GM19238 (cell line): ENCODE data around the gene LTB4R.
"Not testable (repeated sequence)": the region's sequence is repeated elsewhere in the genome, so short reads cannot be mapped to it uniquely, and the experiment has no call there.

Experiments
- DNase-seq: peaks from one replicate; pipeline ENCODE4 v3.0.0; 2011; ENCODE audit warnings: low spot score; ENCODE audit not compliant: insufficient read length

Gene LTB4R

GRCh38 chr14:24343795-24344660, 32.7 kb downstream of the LTB4R start:
- no peak for DNase-seq

- no peak for DNase-seq
Observed at GRCh38 chr14:24347134-24347533, 35.8 kb downstream of the LTB4R start.

GRCh38 chr14:24348186-24348585, 36.9 kb downstream of the LTB4R start:
- no peak for DNase-seq

- DNase-seq, result no peak
Observed at GRCh38 chr14:24349742-24350141, 38.4 kb downstream of the LTB4R start.

DNA sequence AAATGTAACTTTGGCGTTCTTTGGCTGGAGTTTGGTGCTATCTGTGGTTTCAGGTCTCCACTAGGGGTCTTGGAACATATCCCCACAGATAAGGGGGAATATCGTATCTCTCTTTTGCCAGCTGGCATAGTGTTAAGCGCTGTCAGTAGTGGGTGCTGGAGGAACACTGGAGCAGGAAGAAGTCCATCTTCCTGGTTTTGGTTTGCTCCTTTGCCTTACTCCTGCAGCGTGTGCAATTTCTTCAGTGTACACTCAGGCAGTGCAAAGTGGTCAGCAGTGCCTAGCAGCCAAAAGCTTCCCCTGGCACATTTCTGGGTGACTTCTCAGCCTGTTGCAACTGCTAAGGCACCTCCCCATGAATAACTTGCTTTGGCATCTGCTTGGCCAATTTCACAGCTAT, 40.2 kb downstream of the LTB4R start:
- DNase-seq, result no peak

DNA sequence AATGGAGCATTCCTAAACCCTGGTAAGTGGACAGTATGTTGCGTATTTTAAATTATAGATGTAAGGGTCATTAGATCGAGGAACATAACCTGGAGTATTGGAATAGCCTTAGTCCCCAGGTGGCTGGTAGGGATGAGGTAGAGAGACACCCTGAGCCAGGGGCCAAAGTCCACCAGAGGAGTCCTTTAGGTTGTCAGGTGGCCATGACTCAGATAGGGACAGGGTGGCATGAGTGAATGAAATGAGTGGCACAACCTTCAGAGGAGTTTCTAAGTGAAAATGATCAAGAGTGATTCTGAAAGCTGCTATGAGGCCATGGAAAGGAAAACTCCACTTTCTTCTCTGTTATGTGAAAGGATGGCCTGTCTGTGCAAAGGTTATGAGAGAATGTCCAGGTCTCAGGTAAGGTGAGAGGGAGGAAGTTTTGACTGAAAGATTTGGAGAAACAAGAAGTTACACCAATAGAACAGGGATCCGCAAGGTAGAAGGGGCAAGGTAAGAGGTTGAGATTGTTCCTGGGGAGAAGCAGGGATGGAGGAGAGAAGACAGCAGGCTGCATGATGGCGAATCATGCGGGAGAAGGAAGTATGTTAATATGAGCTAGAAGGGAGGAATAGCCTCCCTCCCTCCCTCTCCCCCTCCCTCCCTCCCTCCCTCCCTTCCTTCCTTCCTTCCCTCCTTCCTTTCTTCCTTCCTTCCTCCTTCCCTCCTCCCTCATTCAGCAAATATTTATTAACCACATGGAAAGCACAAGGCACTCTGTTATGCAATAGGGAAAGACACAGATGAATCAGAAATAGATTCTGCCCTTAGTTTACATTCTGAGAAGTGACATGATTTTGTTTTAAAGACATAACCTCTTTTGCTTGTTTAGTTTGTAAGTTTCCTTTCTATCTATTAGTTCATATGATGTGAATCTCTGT, 42.5 kb downstream of the LTB4R start:
- no peak for DNase-seq

GRCh38 chr14:24354482-24354825, 43.2 kb downstream of the LTB4R start:
- DNase-seq, result not testable (repeated sequence)

DNA sequence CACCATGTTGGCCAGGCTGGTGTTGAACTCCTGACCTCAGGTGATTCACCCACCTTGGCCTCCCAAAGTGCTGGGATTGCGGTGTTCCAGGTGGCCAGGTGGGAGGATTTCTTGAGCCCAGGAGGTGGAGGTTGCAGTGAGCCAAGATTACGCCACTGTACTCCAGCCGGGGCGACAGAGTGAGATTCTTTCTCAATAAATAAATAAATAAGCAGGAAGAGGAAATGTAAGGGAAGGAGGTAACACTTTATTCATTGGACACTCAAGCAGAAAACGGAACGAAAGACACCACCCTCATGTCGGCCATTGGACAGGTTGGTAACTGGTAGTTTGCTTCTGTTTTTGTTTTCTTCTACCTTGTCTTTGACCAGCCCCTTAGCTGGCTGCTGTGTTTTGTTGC, 43.7 kb downstream of the LTB4R start:
- DNase-seq, result no peak

DNA sequence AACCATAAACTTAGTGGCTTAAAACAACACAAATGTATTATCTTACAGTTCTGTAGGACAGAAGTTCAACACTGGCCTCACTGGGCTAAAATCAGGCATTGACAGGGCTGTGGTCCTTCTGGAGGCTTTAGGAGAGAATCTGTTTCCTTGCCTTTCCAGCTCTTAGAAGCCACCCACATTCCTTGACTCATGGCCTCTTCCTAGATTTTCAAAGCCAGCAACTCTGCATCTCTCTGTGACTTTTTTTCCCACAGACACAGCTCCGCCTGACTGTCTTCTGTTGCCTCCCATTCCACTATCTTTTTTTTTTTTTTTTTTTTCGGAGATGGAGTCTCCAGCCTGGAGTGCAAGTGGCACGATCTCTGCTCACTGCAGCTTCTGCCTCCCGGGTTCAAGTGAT, 44.9 kb downstream of the LTB4R start:
- DNase-seq, result no peak

GRCh38 chr14:24360281-24360680, 49.0 kb downstream of the LTB4R start:
- DNase-seq, result no peak

- no peak for DNase-seq
Observed at GRCh38 chr14:24361326-24361725, 50.0 kb downstream of the LTB4R start.

- DNase-seq, result no peak
Observed at GRCh38 chr14:24362241-24362960, 51.1 kb downstream of the LTB4R start.

GRCh38 chr14:24363401-24363800, 52.1 kb downstream of the LTB4R start:
- DNase-seq, result no peak

- no peak for DNase-seq
Observed at GRCh38 chr14:24364841-24365240, 53.5 kb downstream of the LTB4R start.

DNA sequence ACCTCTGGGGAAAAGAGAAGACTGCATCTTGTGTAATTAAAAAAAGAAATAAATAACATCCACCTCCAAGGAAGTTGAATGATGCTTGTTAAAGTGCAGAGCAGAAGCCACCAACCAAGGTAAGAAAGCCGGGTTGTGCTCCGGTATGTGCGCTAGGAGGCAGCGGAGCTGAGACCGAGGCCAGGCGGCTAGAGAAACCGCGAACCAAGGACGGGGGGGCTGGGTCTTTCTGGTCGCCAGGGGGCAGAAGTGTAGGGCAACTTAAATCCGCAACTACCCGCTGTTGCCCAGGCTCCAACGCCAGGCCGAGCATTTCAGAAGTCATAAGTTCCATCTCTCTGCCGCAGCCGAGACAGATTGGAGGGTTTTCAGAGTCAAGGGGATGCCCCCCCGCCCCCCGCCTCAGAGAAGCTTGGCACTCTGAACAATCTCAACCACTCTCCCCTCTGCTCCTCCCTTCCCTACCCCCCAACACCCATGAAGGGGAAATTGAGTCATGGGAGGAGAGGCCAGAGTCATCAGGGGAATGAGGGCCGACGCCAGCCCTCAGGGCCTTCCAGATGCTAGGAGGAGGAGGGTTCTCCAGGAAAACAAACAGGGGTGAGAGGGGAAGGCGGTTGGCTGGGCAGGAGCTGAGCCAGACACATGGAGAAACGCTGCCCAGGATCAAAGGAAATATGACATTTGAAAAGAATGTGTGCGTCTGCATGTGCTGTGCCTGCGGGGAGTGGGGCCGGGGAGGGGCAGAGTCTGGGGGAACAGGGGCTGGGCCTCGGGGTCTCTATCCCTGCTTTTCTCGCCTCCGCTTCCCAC, 54.5 kb downstream of the LTB4R start:
- peak; percentile 63 for DNase-seq

DNA sequence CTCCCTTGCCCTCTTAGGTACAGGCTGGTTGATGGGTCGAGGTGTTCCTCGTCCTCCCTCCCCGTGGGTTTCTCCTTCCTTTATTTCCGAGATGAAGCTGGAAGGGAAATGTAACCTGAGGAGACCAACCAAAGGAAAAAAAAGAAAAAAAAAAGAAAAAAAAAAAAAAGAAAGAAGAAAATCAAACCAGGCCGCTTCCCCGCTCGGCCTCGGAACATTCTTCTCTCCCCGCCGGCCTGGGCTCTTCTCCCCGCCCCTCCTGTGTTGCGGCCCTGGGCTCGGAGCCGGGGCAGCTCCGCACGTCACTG, 55.1 kb downstream of the LTB4R start:
- DNase-seq, result no peak

DNA sequence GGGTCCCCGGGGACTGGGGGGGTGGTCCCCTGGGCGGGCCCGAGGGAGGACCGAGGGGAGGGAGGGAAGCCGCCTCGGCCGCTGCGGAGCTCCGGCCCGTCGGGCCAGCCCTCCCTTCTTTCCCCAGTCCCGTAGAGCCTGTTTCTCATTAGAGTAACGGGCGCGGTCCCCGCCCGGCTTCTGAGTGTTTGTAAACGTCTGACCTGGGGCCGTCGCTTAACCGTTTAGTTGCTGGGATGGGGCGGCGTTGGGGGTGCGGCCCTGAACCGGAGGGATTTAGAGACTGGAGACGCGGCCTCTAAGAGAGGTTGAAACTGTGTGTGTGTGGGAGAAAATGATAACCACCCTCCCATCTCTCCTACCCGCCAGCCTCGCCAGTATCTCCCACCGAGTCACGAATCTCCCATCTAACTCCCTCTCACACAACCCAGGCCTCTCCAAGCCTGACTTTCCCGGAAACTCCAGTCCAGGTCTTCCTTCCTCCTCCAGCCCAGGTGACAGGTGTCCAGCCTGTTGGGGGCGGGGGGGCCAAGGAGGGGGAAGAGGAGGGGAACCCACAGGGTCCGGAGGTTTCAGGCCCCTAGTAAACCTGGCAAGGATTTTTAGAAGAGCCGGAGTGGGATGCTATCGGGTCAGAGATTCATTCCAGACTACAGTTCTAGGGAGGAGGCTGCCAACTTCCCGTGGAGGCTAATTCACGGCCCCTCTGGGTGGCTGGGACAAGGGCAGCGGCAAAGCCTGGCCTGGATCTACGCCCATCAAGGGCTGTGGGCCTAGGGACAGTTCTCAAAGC, 55.6 kb downstream of the LTB4R start:
- DNase-seq, result peak; percentile 66
